Cortex of kidney (tissue), 1 donor: Measurements from ENCODE around the gene GSG1L.
"Not testable (repeated sequence)": the region's sequence is repeated elsewhere in the genome, so short reads cannot be mapped to it uniquely, and the experiment has no call there.

Experiments used
- DNase-seq: peaks from one replicate; lab custom pipeline; 2025; lab: John Stamatoyannopoulos, UW

GSG1L gene

GRCh38 chr16:27901956-27902355 lies 161.6 kb downstream of the GSG1L start:
- DNase-seq = no peak

- DNase-seq = no peak
Observed at GRCh38 chr16:27899736-27900135, 163.8 kb downstream of the GSG1L start.

GRCh38 chr16:27894386-27894785 lies 169.1 kb downstream of the GSG1L start:
- DNase-seq = no peak

- no peak for DNase-seq
Observed at GRCh38 chr16:27892879-27893278, 170.6 kb downstream of the GSG1L start.

GRCh38 chr16:27890866-27891265 lies 172.6 kb downstream of the GSG1L start:
- no peak for DNase-seq

- DNase-seq = no peak
Observed at GRCh38 chr16:27890006-27890405, 173.5 kb downstream of the GSG1L start.

- DNase-seq = no peak
Observed at GRCh38 chr16:27883576-27883975, 179.9 kb downstream of the GSG1L start.

GRCh38 chr16:27880287-27880686 lies 183.2 kb downstream of the GSG1L start:
- no peak for DNase-seq

GRCh38 chr16:27879601-27880247 lies 183.8 kb downstream of the GSG1L start:
- no peak for DNase-seq

- DNase-seq = not testable (repeated sequence)
Observed at GRCh38 chr16:27872627-27873026, 190.9 kb downstream of the GSG1L start.

- DNase-seq = no peak
Observed at GRCh38 chr16:27870116-27870798, 193.3 kb downstream of the GSG1L start.

- no peak for DNase-seq
Observed at GRCh38 chr16:27869411-27869810, 194.1 kb downstream of the GSG1L start.

- DNase-seq = no peak
Observed at GRCh38 chr16:27868180-27868579, 195.3 kb downstream of the GSG1L start.

- no peak for DNase-seq
Observed at GRCh38 chr16:27867122-27868110, 196.1 kb downstream of the GSG1L start.

GRCh38 chr16:27863377-27863776 lies 200.1 kb downstream of the GSG1L start:
- DNase-seq = no peak

GRCh38 chr16:27862953-27863352 lies 200.6 kb downstream of the GSG1L start:
- no peak for DNase-seq

- DNase-seq = no peak
Observed at GRCh38 chr16:27860091-27860490, 203.4 kb downstream of the GSG1L start.

GRCh38 chr16:27859020-27859419 lies 204.5 kb downstream of the GSG1L start:
- DNase-seq = no peak

GRCh38 chr16:27853651-27854050 lies 209.9 kb downstream of the GSG1L start:
- no peak for DNase-seq

- no peak for DNase-seq
Observed at GRCh38 chr16:27853101-27853500, 210.4 kb downstream of the GSG1L start.

- no peak for DNase-seq
Observed at GRCh38 chr16:27852681-27853080, 210.8 kb downstream of the GSG1L start.

- DNase-seq = no peak
Observed at GRCh38 chr16:27852116-27852515, 211.4 kb downstream of the GSG1L start.

GRCh38 chr16:27851586-27851985 lies 211.9 kb downstream of the GSG1L start:
- DNase-seq = no peak
